ENCODE measurements around the gene ST3GAL6.
"Not testable (repeated sequence)": the region's sequence is repeated elsewhere in the genome, so short reads cannot be mapped to it uniquely, and the experiment has no call there.

The ST3GAL6 gene

DNA sequence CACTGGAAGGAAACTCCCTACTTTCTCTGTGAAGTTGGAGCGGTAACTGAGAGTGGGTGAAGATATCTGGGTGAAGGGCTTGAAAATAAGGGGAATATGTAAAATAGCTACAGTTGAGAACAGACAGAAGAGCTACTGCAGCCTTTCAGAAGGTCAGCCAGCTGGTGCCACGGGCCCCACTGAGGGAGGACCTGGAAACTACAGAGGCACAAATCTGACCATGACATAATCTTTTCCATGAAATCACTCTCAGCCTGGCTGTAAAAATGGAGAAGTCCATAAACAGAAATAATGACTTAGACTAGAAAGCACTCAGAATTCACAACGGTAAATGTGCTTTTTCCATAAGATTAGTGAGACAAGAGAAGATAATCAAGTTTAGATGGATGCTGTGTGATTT lies 46.4 kb downstream of the ST3GAL6 start:
- peaks cover 2% of the 10 kb centered on the region for H3K4me1 Mint-ChIP-seq (ENCODE audit: low read depth)
- H3K4me3 Mint-ChIP-seq, result no peak overlapping the region
- no peaks in the 10 kb centered on the region for H3K9me3 Mint-ChIP-seq
- DNase-seq (ENCODE audit: low spot score), result no peak
- H3K36me3 Mint-ChIP-seq (ENCODE audit: low read depth), result no peaks in the 10 kb centered on the region
- no peak overlapping the region for H3K27ac Mint-ChIP-seq
- H3K27me3 Mint-ChIP-seq (ENCODE audit: low read depth), result no peaks in the 10 kb centered on the region

DNA sequence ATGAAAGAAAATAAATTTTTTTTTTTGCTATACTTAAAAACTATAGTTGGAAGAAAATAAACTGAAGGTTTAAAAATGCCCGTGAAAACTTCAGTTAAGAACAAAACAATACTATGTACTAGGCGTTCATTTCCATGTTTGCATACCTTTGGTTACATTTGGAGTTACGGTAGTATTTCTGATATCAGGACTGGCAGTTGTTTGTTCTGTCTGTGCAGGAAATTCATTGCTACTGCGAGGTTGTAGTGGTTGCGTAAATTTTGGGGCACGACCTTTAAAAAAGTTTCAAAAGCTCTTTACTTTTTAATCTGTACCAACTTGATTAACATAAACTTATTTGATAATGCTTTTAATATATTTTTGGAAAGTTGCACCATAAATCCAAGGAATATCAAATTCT lies 47.9 kb downstream of the ST3GAL6 start:
- DNase-seq (ENCODE audit: low spot score), result no peak
- Mint-ChIP-seq H3K27ac (no peak overlapping the region), H3K4me3 (no peak overlapping the region), H3K9me3 (no peaks in the 10 kb centered on the region), H3K36me3 (ENCODE audit: low read depth) (no peaks in the 10 kb centered on the region), H3K27me3 (ENCODE audit: low read depth) (no peaks in the 10 kb centered on the region), H3K4me1 (ENCODE audit: low read depth) (peaks cover 2% of the 10 kb centered on the region)

DNA sequence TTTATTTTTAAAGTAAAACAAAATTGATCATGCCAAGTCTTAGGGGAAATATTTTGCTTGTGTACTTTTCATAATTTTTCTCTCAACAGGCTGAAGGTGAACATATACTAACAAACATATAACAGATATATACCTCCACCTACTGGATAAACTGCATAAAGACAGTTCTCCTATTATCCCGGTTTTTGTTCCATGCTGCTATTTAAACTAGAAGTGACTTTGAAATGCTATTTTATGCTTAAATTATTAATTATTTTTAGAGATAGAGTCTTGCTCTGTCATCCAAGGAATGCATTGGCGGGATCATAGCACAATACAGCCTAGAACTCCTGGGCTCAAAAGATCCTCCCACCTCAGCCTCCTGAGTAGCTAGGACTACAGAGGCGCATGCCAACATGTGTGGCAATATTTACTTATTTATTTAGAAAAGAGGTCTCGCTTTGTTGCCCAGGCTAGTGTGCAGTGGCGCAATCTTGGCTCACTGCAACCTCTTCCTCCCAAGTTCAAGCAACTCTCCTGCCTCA lies 49.8 kb downstream of the ST3GAL6 start:
- H3K4me1 Mint-ChIP-seq (ENCODE audit: low read depth), result no peaks in the 10 kb centered on the region
- no peaks in the 10 kb centered on the region for H3K36me3 Mint-ChIP-seq (ENCODE audit: low read depth)
- H3K27ac Mint-ChIP-seq, result no peak overlapping the region
- H3K9me3 Mint-ChIP-seq, result no peaks in the 10 kb centered on the region
- no peak for DNase-seq (ENCODE audit: low spot score)
- H3K27me3 Mint-ChIP-seq (ENCODE audit: low read depth), result no peaks in the 10 kb centered on the region
- H3K4me3 Mint-ChIP-seq, result no peak overlapping the region

DNA sequence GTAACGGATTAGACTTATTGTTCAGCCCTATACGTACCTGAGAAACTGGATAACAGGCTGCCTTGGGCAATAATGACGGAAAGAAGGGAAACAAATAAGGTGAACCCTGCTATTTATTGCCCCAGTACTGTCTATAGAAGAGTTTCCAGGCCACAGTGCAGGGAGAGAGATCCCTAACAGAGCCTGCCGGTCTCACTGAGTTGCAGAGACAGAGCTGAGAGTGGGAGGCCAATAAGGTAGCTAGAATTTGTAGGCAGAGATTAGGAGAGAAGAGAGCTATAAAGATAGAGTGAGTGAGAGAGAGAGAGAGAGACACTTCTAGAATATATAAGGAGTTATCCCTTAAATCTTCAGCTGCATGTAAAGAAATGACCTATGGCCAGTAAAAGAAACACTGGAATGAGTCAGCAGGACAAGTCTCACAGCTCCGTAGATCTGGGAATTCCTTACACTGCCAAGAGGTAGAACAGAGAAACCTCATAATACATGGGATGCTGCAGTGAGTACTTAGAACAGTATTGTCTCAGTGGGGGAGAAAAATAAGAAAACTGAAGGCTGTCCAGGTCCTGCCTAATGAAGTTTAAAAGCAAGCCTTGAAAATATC lies 51.8 kb downstream of the ST3GAL6 start:
- no peak for DNase-seq (ENCODE audit: low spot score)
- H3K9me3 Mint-ChIP-seq, result no peaks in the 10 kb centered on the region
- no peaks in the 10 kb centered on the region for H3K36me3 Mint-ChIP-seq (ENCODE audit: low read depth)

DNA sequence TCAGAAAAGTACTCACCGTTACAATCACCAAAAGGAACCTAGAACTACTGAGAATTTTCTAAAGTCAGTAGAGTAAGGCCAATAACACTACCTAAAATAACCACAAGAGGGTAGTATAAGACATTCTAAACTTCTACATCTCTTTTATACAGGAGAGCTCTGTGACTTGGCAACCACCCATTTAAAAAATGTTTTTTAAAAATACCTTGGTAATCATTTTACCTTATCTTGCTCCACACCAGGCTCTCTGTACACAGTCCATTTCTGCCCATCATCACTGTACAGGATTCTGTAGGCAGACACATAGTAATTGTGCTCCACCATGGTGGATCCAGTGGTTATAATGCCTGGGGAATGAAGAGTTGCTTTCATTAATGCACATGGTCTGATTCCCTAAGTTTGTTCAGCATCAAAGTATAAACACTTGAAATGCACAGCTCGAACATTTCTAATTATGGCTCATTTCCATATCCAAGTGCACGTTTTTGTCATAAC lies 54.5 kb downstream of the ST3GAL6 start:
- DNase-seq (ENCODE audit: low spot score), result no peak
- H3K27ac Mint-ChIP-seq, result no peak overlapping the region
- no peaks in the 10 kb centered on the region for H3K27me3 Mint-ChIP-seq (ENCODE audit: low read depth)

More for the DNA sequence above, 51.8 kb downstream of the ST3GAL6 start:
- H3K27ac Mint-ChIP-seq, result no peak overlapping the region
- no peaks in the 10 kb centered on the region for H3K27me3 Mint-ChIP-seq (ENCODE audit: low read depth)
- no peaks in the 10 kb centered on the region for H3K4me1 Mint-ChIP-seq (ENCODE audit: low read depth)
- no peak overlapping the region for H3K4me3 Mint-ChIP-seq

GRCh38 chr3:98821063-98821462 lies 57.9 kb downstream of the ST3GAL6 start:
- no peaks in the 10 kb centered on the region for H3K9me3 Mint-ChIP-seq
- H3K4me1 Mint-ChIP-seq (ENCODE audit: low read depth), result no peaks in the 10 kb centered on the region
- no peak for DNase-seq (ENCODE audit: low spot score)
- no peak overlapping the region for H3K4me3 Mint-ChIP-seq
- no peak overlapping the region for H3K27ac Mint-ChIP-seq
- no peaks in the 10 kb centered on the region for H3K36me3 Mint-ChIP-seq (ENCODE audit: low read depth)
- no peaks in the 10 kb centered on the region for H3K27me3 Mint-ChIP-seq (ENCODE audit: low read depth)

More for the DNA sequence above, 54.5 kb downstream of the ST3GAL6 start:
- Mint-ChIP-seq H3K4me1 (ENCODE audit: low read depth) (no peaks in the 10 kb centered on the region), H3K36me3 (ENCODE audit: low read depth) (no peaks in the 10 kb centered on the region), H3K4me3 (no peak overlapping the region), H3K9me3 (no peaks in the 10 kb centered on the region)

- DNase-seq (ENCODE audit: low spot score), result no peak
- Mint-ChIP-seq H3K27ac (no peak overlapping the region), H3K27me3 (ENCODE audit: low read depth) (no peaks in the 10 kb centered on the region), H3K4me1 (ENCODE audit: low read depth) (no peaks in the 10 kb centered on the region), H3K9me3 (no peaks in the 10 kb centered on the region), H3K4me3 (no peak overlapping the region), H3K36me3 (ENCODE audit: low read depth) (no peaks in the 10 kb centered on the region)
Measured at GRCh38 chr3:98823791-98824190, 60.7 kb downstream of the ST3GAL6 start.

- no peaks in the 10 kb centered on the region for H3K36me3 Mint-ChIP-seq (ENCODE audit: low read depth)
- no peak overlapping the region for H3K4me3 Mint-ChIP-seq
- no peak overlapping the region for H3K27ac Mint-ChIP-seq
- no peak for DNase-seq (ENCODE audit: low spot score)
- no peaks in the 10 kb centered on the region for H3K27me3 Mint-ChIP-seq (ENCODE audit: low read depth)
- H3K9me3 Mint-ChIP-seq, result no peaks in the 10 kb centered on the region
- H3K4me1 Mint-ChIP-seq (ENCODE audit: low read depth), result no peaks in the 10 kb centered on the region
Measured at GRCh38 chr3:98824256-98824655, 61.1 kb downstream of the ST3GAL6 start.

- no peaks in the 10 kb centered on the region for H3K4me1 Mint-ChIP-seq (ENCODE audit: low read depth)
- DNase-seq (ENCODE audit: low spot score), result no peak
- H3K27me3 Mint-ChIP-seq (ENCODE audit: low read depth), result no peaks in the 10 kb centered on the region
- H3K36me3 Mint-ChIP-seq (ENCODE audit: low read depth), result no peaks in the 10 kb centered on the region
- no peak overlapping the region for H3K4me3 Mint-ChIP-seq
- no peaks in the 10 kb centered on the region for H3K9me3 Mint-ChIP-seq
- no peak overlapping the region for H3K27ac Mint-ChIP-seq
Measured at GRCh38 chr3:98826126-98826525, 63.0 kb downstream of the ST3GAL6 start.

GRCh38 chr3:98827221-98827920 lies 64.2 kb downstream of the ST3GAL6 start:
- no peak for DNase-seq (ENCODE audit: low spot score)
- Mint-ChIP-seq H3K36me3 (ENCODE audit: low read depth) (no peaks in the 10 kb centered on the region), H3K4me1 (ENCODE audit: low read depth) (no peaks in the 10 kb centered on the region), H3K4me3 (no peak overlapping the region), H3K27ac (no peak overlapping the region), H3K9me3 (no peaks in the 10 kb centered on the region), H3K27me3 (ENCODE audit: low read depth) (no peaks in the 10 kb centered on the region)

GRCh38 chr3:98829246-98829832 lies 66.2 kb downstream of the ST3GAL6 start:
- Mint-ChIP-seq H3K4me1 (ENCODE audit: low read depth) (no peaks in the 10 kb centered on the region), H3K27ac (no peak overlapping the region), H3K36me3 (ENCODE audit: low read depth) (no peaks in the 10 kb centered on the region), H3K9me3 (no peaks in the 10 kb centered on the region), H3K27me3 (ENCODE audit: low read depth) (no peaks in the 10 kb centered on the region), H3K4me3 (no peak overlapping the region)
- no peak for DNase-seq (ENCODE audit: low spot score)

GRCh38 chr3:98831060-98831459 lies 67.9 kb downstream of the ST3GAL6 start:
- DNase-seq (ENCODE audit: low spot score); H3K4me1 Mint-ChIP-seq (ENCODE audit: low read depth); H3K27ac Mint-ChIP-seq; H3K36me3 Mint-ChIP-seq (ENCODE audit: low read depth); H3K27me3 Mint-ChIP-seq (ENCODE audit: low read depth); H3K9me3 Mint-ChIP-seq; H3K4me3 Mint-ChIP-seq: not testable (repeated sequence)

GRCh38 chr3:98839846-98840245 lies 76.7 kb downstream of the ST3GAL6 start:
- Mint-ChIP-seq H3K9me3 (peaks cover 4% of the 10 kb centered on the region), H3K4me1 (ENCODE audit: low read depth) (no peaks in the 10 kb centered on the region), H3K36me3 (ENCODE audit: low read depth) (peaks cover 2% of the 10 kb centered on the region), H3K27ac (no peak overlapping the region), H3K27me3 (ENCODE audit: low read depth) (no peaks in the 10 kb centered on the region), H3K4me3 (no peak overlapping the region)
- DNase-seq (ENCODE audit: low spot score), result no peak

GRCh38 chr3:98843266-98843959 lies 80.3 kb downstream of the ST3GAL6 start:
- Mint-ChIP-seq H3K4me1 (ENCODE audit: low read depth) (no peaks in the 10 kb centered on the region), H3K27me3 (ENCODE audit: low read depth) (no peaks in the 10 kb centered on the region), H3K4me3 (no peak overlapping the region), H3K27ac (no peak overlapping the region), H3K9me3 (peaks cover 8% of the 10 kb centered on the region), H3K36me3 (ENCODE audit: low read depth) (peaks cover 2% of the 10 kb centered on the region)
- no peak for DNase-seq (ENCODE audit: low spot score)
